Left ventricle myocardium inferior (tissue), 1 donor: ENCODE measurements around the gene PRDM11. TPM values are rescaled to one million over a fixed set of nuclear protein-coding genes. Genes with fewer than 3 reads are reported as not detected.

ENCODE experiments used
- DNase-seq: peaks from one replicate; pipeline ENCODE4 v3.0.0-alpha.2; 2020
- H3K27ac ChIP-seq: fragments of 200-600 bp; replicated peaks from 2 replicates; pipeline ENCODE4 v1.8.0; 2021
- H3K27me3 ChIP-seq: fragments of 200-600 bp; 2 replicates; pipeline ENCODE4 v1.8.0; 2021; ENCODE audit warnings: low read depth
- H3K36me3 ChIP-seq: fragments of 200-600 bp; 2 replicates; pipeline ENCODE4 v1.8.0; 2021
- H3K4me1 ChIP-seq: fragments of 200-600 bp; 2 replicates; pipeline ENCODE4 v1.8.0; 2021
- H3K4me3 ChIP-seq: fragments of 200-600 bp; 2 replicates; pipeline ENCODE4 v1.8.0; 2021; ENCODE audit warnings: mild to moderate bottlenecking, moderate library complexity
- H3K9me3 ChIP-seq: fragments of 200-600 bp; replicated peaks from 2 replicates; pipeline ENCODE4 v1.8.0; 2021
- intact Hi-C: fragments of 100-400 bp; cut with micrococcal nuclease; formaldehyde crosslinking; loops from one replicate; pipeline ENCODE4 v1.11.0; 2022
- total RNA-seq: library from RNA; stranded (reverse); fragmentation: NEBNext Ultra II Directional; extraction: Animal tissue kit (Norgen Biotek cat#: 25700); gene quantifications from one replicate; pipeline ENCODE4 v1.2.1, GENCODE V29; 2021
- TF ChIP-seq, protein P1 (sequence below): fragments of 200-600 bp; IDR thresholded peaks from 2 replicates; pipeline ENCODE4 v1.8.0; 2021; ENCODE audit warnings: antibody characterized with exemption, mild to moderate bottlenecking, borderline replicate concordance
- donor health status: DM: no; HTN: yes; CAD: no; lungs with severe emphysema.

The PRDM11 gene
- total RNA-seq, 1 donor from 2014 or later: 17.2 TPM

DNA sequence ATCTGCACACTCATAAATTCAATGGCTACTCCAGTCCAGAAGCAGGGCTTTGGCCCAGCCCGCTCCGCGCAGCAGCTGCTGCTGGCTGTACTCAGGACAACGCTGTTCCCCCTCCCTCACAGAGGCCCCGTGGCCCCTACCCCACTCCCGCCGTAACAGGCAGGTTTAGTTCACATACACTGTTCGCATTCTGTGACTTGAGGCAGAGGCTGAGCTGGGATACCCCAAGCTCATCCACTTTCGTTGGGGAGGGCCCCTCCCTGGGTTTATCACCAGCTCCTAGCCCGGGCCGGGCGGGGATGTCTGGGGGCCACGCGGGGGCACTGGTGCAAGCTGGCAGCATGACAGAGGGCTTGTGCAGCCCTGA, 87.3 kb downstream of the PRDM11 start:
- no peaks in the 10 kb centered on the region for H3K36me3 ChIP-seq
- TF ChIP-seq, protein P1, sequence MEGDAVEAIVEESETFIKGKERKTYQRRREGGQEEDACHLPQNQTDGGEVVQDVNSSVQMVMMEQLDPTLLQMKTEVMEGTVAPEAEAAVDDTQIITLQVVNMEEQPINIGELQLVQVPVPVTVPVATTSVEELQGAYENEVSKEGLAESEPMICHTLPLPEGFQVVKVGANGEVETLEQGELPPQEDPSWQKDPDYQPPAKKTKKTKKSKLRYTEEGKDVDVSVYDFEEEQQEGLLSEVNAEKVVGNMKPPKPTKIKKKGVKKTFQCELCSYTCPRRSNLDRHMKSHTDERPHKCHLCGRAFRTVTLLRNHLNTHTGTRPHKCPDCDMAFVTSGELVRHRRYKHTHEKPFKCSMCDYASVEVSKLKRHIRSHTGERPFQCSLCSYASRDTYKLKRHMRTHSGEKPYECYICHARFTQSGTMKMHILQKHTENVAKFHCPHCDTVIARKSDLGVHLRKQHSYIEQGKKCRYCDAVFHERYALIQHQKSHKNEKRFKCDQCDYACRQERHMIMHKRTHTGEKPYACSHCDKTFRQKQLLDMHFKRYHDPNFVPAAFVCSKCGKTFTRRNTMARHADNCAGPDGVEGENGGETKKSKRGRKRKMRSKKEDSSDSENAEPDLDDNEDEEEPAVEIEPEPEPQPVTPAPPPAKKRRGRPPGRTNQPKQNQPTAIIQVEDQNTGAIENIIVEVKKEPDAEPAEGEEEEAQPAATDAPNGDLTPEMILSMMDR: no peak
- H3K27me3 ChIP-seq: peaks cover 12% of the 10 kb centered on the region
- H3K27ac ChIP-seq: no peak overlapping the region
- no peaks in the 10 kb centered on the region for H3K4me1 ChIP-seq
- no peak for DNase-seq
- no peak overlapping the region for H3K4me3 ChIP-seq
- intact Hi-C loops: no loop called here
- H3K9me3 ChIP-seq: no peaks in the 10 kb centered on the region

DNA sequence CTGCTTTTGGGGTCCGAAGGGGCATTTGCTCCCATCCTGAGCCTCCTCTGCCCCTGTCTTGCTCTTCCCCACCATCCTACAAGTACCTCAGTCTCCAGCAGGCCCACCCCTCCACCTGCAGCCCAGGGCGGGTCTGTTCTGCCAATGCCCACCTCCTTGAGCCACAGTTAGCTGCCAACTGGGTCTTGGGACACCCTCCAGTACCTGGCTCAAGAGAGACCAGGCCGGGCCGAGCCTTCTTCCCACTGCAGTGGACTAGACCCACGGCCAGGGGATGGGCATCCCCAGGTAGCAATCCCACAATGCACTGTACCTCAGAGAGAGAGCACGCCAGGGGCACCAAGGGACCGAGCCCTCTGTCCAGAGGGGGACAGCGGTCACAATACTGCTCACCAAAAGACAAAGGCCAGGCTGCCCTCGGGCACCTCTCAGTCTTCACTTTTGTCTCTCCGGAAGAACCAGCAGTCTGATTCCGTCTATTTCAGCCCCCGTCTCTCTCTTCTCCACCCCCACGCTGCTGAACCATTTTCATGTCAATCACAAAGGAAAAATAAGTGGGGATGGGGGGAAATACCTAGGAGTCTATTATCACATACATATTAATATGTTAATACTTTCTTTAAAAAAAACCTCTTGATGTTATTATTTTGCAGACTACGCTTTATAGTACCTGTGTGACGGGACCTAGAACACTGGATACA, 88.0 kb downstream of the PRDM11 start:
- Histone ChIP-seq H3K4me3 (no peak overlapping the region), H3K27ac (no peak overlapping the region), H3K27me3 (peaks cover 12% of the 10 kb centered on the region), H3K4me1 (no peaks in the 10 kb centered on the region), H3K36me3 (no peaks in the 10 kb centered on the region), H3K9me3 (peaks cover under 1% of the 10 kb centered on the region)
- intact Hi-C loops: no loop called here
- DNase-seq: no peak
- TF ChIP-seq, protein P1: no peak

DNA sequence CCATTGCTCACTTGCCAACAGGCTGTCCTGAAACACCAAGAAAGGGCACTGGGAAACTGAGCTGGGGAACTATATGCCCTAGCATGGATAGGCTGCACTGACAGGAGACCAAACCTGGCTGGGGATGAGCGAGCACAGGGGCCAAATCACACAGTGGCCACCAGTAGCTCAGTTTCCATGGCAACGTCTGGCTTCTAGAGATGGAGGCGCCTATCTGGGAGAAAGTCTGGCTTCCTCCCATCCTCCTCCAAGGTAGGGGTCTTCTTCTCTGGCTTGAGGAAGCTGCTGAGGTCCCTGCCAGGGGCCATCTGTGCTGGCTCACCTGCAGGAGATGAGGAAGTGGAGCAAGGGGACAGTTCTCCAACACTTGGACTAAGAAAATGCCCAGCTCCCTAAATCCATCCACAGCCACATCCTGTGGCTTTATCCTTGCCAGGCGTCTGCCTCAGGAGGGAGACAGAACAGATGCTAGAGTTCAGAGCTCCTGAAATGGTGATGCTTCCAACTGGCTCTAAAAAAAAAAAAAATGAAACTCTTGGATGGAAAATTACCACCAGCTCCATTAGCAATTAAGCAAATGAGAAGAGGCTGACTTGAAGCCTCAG, 91.4 kb downstream of the PRDM11 start:
- TF ChIP-seq, protein P1: no peak
- H3K27me3 ChIP-seq: peaks cover 12% of the 10 kb centered on the region
- H3K27ac ChIP-seq: peak overlapping the region; percentile 25
- H3K9me3 ChIP-seq: peaks cover 6% of the 10 kb centered on the region
- H3K4me3 ChIP-seq: no peak overlapping the region
- intact Hi-C loops: no loop called here
- H3K36me3 ChIP-seq: no peaks in the 10 kb centered on the region
- no peaks in the 10 kb centered on the region for H3K4me1 ChIP-seq
- DNase-seq: no peak

DNA sequence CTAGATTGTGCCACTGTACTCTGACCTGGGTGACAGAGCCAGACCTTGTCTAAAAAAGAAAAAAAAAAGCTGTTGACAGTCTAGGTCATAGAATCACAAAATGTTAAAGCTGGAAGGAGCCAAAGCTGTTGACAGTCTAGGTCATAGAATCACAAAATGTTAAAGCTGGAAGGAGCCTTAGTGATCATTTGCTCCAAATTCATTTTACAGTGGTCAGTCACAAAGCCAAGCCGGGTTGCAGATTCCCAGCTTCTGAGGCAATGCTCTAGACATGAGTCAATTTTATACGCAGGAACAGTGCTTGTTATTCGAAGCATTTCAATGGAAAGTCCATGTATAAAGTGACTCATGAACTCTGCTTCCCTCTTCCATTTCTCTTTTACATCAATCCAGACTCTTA, 92.3 kb downstream of the PRDM11 start:
- Histone ChIP-seq H3K36me3 (no peaks in the 10 kb centered on the region), H3K9me3 (peaks cover 6% of the 10 kb centered on the region), H3K27ac (peak overlapping the region; percentile 25), H3K4me1 (no peaks in the 10 kb centered on the region), H3K4me3 (no peak overlapping the region), H3K27me3 (peaks cover 12% of the 10 kb centered on the region)
- intact Hi-C loops: no loop called here
- TF ChIP-seq, protein P1: no peak
- no peak for DNase-seq

DNA sequence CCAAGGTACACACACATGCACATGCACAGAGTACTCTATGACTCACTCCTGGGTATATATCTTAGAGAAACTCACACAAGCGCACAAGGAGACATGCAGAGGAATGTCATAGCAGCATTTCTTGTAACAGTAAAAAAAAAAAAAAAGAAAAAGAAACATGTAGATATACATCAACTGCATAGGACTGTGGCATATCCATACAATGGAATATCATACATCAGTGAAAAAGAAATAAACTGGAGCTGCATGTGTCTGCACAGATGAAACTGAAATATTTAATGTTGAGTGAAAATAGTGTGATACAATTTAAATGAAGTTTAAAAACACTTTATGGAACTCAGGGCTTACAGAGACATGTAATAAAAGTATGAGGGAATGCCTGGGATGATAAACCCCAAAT, 93.3 kb downstream of the PRDM11 start:
- TF ChIP-seq, protein P1: no peak
- H3K4me3 ChIP-seq: no peak overlapping the region
- H3K27me3 ChIP-seq: peaks cover 12% of the 10 kb centered on the region
- H3K9me3 ChIP-seq: peaks cover 6% of the 10 kb centered on the region
- H3K27ac ChIP-seq: no peak overlapping the region
- H3K36me3 ChIP-seq: no peaks in the 10 kb centered on the region
- H3K4me1 ChIP-seq: no peaks in the 10 kb centered on the region
- intact Hi-C loops: no loop called here
- DNase-seq: no peak
